Ishikawa (cell line): Measurements from ENCODE around the gene REPS1.

Source experiments
- CEBPB ChIP-seq: IDR thresholded peaks from 2 replicates; pipeline ENCODE4 v1.6.1; 2012
- EGR1 ChIP-seq: IDR thresholded peaks from 2 replicates; pipeline ENCODE4 v1.6.1; 2012
- EP300 ChIP-seq: IDR thresholded peaks from 2 replicates; pipeline ENCODE4 v1.6.1; 2012; ENCODE audit warnings: borderline replicate concordance
- FOXM1 ChIP-seq: IDR thresholded peaks from 2 replicates; pipeline ENCODE4 v1.6.1; 2012; ENCODE audit warnings: low read depth, borderline replicate concordance
- NFIC ChIP-seq: IDR thresholded peaks from 2 replicates; pipeline ENCODE4 v1.6.1; 2012
- TAF1 ChIP-seq: IDR thresholded peaks from 2 replicates; pipeline ENCODE4 v1.6.1; 2012; ENCODE audit warnings: low read depth, mild to moderate bottlenecking
- TEAD4 ChIP-seq: IDR thresholded peaks from 2 replicates; pipeline ENCODE4 v1.6.1; 2012
- TF ChIP-seq, protein P1 (sequence below): IDR thresholded peaks from 2 replicates; pipeline ENCODE4 v1.6.1; 2012
- TF ChIP-seq, protein P2 (sequence below): IDR thresholded peaks from 2 replicates; pipeline ENCODE4 v1.6.1; 2012

DNA sequence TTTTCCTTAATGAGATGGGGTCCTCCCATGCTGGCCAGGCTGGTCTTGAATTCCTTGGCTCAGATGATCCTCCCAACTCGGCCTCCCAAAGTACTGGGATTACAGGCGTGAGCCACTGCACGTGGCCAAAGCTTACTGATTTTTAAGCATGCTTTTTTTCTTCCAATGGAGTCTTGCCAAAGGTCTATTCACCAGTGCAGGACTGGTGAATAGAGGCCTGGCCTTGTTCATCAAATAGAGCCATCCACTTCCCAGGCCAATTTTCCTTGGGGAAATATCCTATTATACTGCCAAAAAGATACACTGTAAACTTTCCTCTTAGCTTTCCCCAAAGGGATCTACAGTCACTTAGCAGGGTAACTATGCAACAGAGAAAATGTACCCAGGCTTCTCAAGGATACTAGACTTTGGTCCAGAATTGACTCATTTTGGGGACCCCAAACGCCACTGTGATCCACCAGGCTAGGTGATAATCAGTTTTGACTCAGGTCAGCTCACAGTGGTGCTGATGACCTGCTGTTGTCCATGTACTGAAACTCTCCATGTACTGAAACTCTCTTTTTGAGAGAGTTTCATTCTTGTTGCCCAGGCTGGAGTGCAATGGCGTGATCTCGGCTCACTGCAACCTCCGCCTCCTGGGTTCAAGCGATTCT, 91.8 kb downstream of the REPS1 start:
- no peak for TF ChIP-seq EGR1
- TF ChIP-seq TAF1, result no peak
- TF ChIP-seq FOXM1, result no peak
- no peak for TF ChIP-seq CEBPB
- no peak for TF ChIP-seq NFIC
- TF ChIP-seq EP300, result no peak
- TF ChIP-seq, protein P1, sequence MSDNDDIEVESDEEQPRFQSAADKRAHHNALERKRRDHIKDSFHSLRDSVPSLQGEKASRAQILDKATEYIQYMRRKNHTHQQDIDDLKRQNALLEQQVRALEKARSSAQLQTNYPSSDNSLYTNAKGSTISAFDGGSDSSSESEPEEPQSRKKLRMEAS, result no peak
- no peak for TF ChIP-seq TEAD4
- TF ChIP-seq, protein P2, sequence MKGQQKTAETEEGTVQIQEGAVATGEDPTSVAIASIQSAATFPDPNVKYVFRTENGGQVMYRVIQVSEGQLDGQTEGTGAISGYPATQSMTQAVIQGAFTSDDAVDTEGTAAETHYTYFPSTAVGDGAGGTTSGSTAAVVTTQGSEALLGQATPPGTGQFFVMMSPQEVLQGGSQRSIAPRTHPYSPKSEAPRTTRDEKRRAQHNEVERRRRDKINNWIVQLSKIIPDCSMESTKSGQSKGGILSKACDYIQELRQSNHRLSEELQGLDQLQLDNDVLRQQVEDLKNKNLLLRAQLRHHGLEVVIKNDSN, result no peak
